ENCODE measurements around the gene DCAF10. TPM values are rescaled to one million over a fixed set of nuclear protein-coding genes. Genes with fewer than 3 reads are reported as not detected.

The DCAF10 gene
- total RNA-seq, 1 experiment from 2014 or later: 11.8 TPM

DNA sequence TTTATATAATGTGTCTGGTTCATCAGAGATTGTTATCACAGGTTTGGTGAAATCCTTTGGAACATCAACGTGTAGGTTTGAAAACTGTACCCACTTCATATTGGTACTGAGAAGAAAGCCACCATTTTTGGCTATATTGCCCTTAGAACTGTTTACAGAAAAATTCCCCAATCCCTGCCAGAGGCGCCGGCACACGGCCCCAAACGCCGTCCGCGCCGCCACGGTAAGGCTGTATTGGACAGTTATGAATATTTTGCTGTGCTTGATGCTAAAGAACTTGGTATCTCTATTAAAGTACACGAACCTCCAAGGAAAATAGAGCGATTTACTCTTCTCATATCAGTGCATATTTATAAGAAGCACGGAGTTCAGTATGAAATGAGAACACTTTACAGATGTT is 35.2 kb downstream of the DCAF10 start:
- ChIA-PET POLR2A (ENCODE audit: unreplicated experiment) (no interaction called here), CTCF (no interaction called here)
- no TSS peak for BruUV-seq (replicated peaks)
- no peak for TF ChIP-seq CTCF (conservative IDR thresholded peaks at IDR 0.05; ENCODE audit: low read depth, low read length)
- no peak for TF ChIP-seq EZH2 (IDR thresholded peaks at IDR 0.05; ENCODE audit: low read length, unreplicated experiment)
- TF ChIP-seq EZH2phosphoT487 (IDR thresholded peaks at IDR 0.05; ENCODE audit: borderline replicate concordance, low read length): no peak
- ATAC-seq (no peak), DNase-seq (no peak)
- H3K27me3 ChIP-seq (ENCODE audit: low read length): no peaks in the 10 kb centered on the region
- no peak overlapping the region for H3K4me2 ChIP-seq (ENCODE audit: low read length)
- no peaks in the 10 kb centered on the region for H3K9me2 ChIP-seq (replicated peaks; ENCODE audit: low read length)
- no peak overlapping the region for H3K4me3 ChIP-seq (ENCODE audit: low read length)
- H3F3A ChIP-seq (ENCODE audit: low read length, unreplicated experiment): no peaks in the 10 kb centered on the region
- H3K9ac ChIP-seq (ENCODE audit: low read length): no peak overlapping the region
- no peaks in the 10 kb centered on the region for H3K79me2 ChIP-seq (ENCODE audit: low read length)
- no peaks in the 10 kb centered on the region for H3K9me3 ChIP-seq (ENCODE audit: low read length)
- no peaks in the 10 kb centered on the region for H4K20me1 ChIP-seq (ENCODE audit: low read length)
- intact Hi-C loops (cut with micrococcal nuclease): no loop called here
- no peak overlapping the region for H3K27ac ChIP-seq (ENCODE audit: low read length)
- H3K36me3 ChIP-seq (ENCODE audit: low read depth, low read length): no peaks in the 10 kb centered on the region
- H3K4me1 ChIP-seq (ENCODE audit: insufficient read depth, low read length): peaks cover 17% of the 10 kb centered on the region
- H2AFZ ChIP-seq (ENCODE audit: low read length): no peak overlapping the region

DNA sequence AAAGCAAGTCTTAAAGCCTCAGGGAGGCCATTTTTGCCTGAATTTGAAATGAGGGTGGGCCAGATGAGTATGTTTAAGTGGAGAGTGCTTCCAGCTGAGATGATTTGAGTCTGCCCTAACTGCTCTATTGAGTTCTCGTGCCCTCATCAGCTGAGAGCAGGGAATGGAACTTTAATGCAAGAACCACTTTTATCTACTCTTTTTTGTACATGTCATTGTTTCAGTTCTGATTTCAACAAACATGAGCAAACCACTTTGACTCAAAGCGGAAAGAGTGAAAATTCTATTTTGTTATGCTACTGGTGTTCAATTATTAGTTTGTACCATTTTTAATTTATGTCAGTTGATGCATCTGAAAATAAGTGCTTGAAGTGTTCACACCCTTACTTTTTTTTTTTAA is 35.8 kb downstream of the DCAF10 start:
- POLR2A ChIA-PET (ENCODE audit: unreplicated experiment): no interaction called here

More for the DNA sequence above, 35.8 kb downstream of the DCAF10 start:
- no peak overlapping the region for H3K9ac ChIP-seq (ENCODE audit: low read length)
- no peak overlapping the region for H2AFZ ChIP-seq (ENCODE audit: low read length)
- no TSS peak for BruUV-seq (replicated peaks)
- no peaks in the 10 kb centered on the region for H3K9me2 ChIP-seq (replicated peaks; ENCODE audit: low read length)
- no peak for DNase-seq
- no peaks in the 10 kb centered on the region for H3K9me3 ChIP-seq (ENCODE audit: low read length)
- no peak overlapping the region for H3K27ac ChIP-seq (ENCODE audit: low read length)
- H3K27me3 ChIP-seq (ENCODE audit: low read length): no peaks in the 10 kb centered on the region
- H3F3A ChIP-seq (ENCODE audit: low read length, unreplicated experiment): no peaks in the 10 kb centered on the region
- TF ChIP-seq EZH2 (IDR thresholded peaks at IDR 0.05; ENCODE audit: low read length, unreplicated experiment): no peak
- TF ChIP-seq CTCF (conservative IDR thresholded peaks at IDR 0.05; ENCODE audit: low read depth, low read length): no peak
- H3K4me1 ChIP-seq (ENCODE audit: insufficient read depth, low read length): peaks cover 20% of the 10 kb centered on the region
- no peak overlapping the region for H3K4me2 ChIP-seq (ENCODE audit: low read length)
- H3K79me2 ChIP-seq (ENCODE audit: low read length): no peaks in the 10 kb centered on the region
- no peak overlapping the region for H3K4me3 ChIP-seq (ENCODE audit: low read length)
- ATAC-seq: no peak
- no peaks in the 10 kb centered on the region for H3K36me3 ChIP-seq (ENCODE audit: low read depth, low read length)
- intact Hi-C loops (cut with micrococcal nuclease): no loop called here
- CTCF ChIA-PET: no interaction called here
- no peaks in the 10 kb centered on the region for H4K20me1 ChIP-seq (ENCODE audit: low read length)
